GM19468 (cell line): ENCODE measurements around the gene TCEAL7.

Source experiments
- ATAC-seq: cut with Tn5 transposase; IDR thresholded peaks from one replicate; pipeline ENCODE4 v1.9.1; 2021; ENCODE audit warnings: mild to moderate bottlenecking, moderate library complexity, moderate number of reproducible peaks; ENCODE audit not compliant: unreplicated experiment; ENCODE audit errors: extremely low read depth

Gene TCEAL7

GRCh38 chrX:103363046-103363445, 33.0 kb downstream of the TCEAL7 start:
- ATAC-seq = no peak

DNA sequence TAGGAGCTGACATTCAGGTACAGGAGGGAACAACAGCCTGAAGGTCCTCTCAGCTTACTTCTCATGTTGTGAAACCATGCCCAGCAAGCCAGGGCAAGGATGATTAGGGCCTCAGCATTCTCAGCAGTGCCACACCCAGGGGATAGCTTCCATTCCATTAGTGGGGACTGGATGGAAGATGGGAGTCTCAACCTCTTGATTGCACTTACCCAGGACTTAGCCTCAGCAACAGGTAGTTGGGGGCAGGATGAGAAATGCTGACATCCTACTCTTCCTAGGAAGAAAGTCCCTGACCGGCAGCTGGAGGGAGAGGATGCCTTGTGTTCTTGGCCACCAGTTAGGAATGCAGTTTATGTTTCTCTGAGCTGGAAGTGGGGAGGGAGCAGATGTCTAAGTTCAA, 37.5 kb downstream of the TCEAL7 start:
- no peak for ATAC-seq

GRCh38 chrX:103369479-103369878, 39.4 kb downstream of the TCEAL7 start:
- no peak for ATAC-seq

GRCh38 chrX:103372886-103373285, 42.8 kb downstream of the TCEAL7 start:
- no peak for ATAC-seq

DNA sequence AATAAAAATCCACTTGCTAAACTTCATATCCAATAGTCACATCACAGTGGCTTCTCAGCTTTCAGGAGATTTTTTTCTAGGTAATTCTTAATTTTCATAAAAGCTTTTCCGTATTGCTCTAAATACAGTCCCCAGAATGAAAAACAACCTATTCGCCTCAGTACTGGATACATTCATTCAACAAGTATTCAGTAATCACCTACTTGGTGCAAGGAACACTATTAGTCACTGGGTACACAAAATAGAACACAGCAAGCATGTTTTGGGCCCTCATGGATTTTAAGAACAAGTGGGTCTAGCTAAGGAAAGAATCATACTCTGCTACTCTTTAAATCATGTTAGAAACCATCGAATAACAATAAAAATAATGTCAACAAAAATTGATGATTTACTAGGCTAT, 43.5 kb downstream of the TCEAL7 start:
- no peak for ATAC-seq

GRCh38 chrX:103376118-103376978, 46.3 kb downstream of the TCEAL7 start, which contains the start of gene BEX3:
Gene BEX3, plus strand, starts transcription at chrX:103376538. Its CDS starts 984 bp downstream, at chrX:103377522.
- ATAC-seq = no peak

DNA sequence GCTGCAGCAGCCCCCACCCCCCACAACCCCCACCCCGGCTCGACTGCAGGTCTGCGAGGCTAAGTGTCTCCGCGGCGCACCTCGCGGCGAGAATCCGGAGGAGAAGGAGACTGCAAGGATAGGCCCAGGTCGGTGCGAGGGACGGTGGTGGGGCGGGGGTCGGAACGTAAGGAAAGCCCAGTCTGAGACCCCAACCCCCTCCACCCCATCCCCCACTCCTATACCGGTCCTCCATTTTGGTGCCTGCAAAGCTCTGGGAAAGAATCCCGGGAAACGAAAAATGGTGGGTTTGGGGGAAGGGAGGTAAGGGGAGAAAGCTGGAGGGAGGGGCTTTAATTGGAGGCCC, 46.9 kb downstream of the TCEAL7 start:
- ATAC-seq = no peak

DNA sequence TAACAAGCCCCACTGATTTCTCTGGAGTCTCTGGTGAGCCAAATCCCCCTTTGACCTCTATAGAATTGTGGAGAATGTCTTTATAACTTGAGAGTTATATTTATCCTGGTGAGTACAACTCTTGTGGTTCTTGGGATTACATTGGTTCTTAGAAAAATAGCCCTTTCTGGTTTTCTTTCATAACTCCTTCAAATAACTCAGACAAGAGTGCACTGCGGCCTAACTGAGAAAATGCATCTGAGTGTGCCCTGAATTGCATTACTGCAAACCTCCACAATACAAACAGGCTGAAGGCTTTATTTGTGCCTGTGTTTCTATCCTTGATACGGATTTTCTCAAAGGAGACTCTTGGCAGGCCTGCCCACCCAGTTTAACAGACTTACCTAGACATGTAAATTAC, 49.0 kb downstream of the TCEAL7 start:
- ATAC-seq = no peak
